Lower leg skin (tissue), 4 donors: Measurements from ENCODE around the gene HDAC7. TPM values are rescaled to one million over a fixed set of nuclear protein-coding genes. Genes with fewer than 3 reads are reported as not detected.

Experiments
- DNase-seq, 2 donors: peaks; one replicate each; pipeline ENCODE4 v3.0.0-alpha.2; 2019; ENCODE audit warnings: low spot score in 2 of 2
- H3K4me3 ChIP-seq: fragments of 200-600 bp; sonication (generic); 2 replicates; pipeline ENCODE4 v1.5.1; 2017; ENCODE audit warnings: mild to moderate bottlenecking, low read depth; ENCODE audit not compliant: poor library complexity, severe bottlenecking
- POLR2A ChIP-seq, 2 donors: fragments of 450-650 bp; IDR thresholded peaks; one replicate each; pipeline ENCODE4 v1.6.1; 2016 to 2017; ENCODE audit warnings: antibody characterized with exemption in 2 of 2, mild to moderate bottlenecking in 1 of 2, moderate library complexity in 1 of 2
- WGBS, 2 donors: methylation state at CpG; one replicate each; pipeline ENCODE4 v1.1.5; 2018; 5-methylcytosine and 5-hydroxymethylcytosine counted together
- intact Hi-C: fragments of 100-400 bp; cut with DNase I; formaldehyde crosslinking; loops from one replicate; pipeline ENCODE4 v1.15.0; 2023; ENCODE audit warnings: low total_unique reads
- total RNA-seq, 4 donors: library from RNA; depleted of rRNA; stranded (reverse); fragments of >200 nt; gene quantifications; one replicate each; pipeline ENCODE4 v1.1.0, GENCODE V29; 2016
- TF ChIP-seq, protein P1 (sequence below), 3 donors: fragments of 450-650 bp; IDR thresholded peaks; one replicate each; pipeline ENCODE4 v1.5.1; 2016; ENCODE audit warnings: antibody characterized with exemption in 3 of 3, mild to moderate bottlenecking in 3 of 3, moderate library complexity in 2 of 3

HDAC7 gene
- total RNA-seq, 4 donors from 2014 or later = 56.3 to 114 (median 63.5) TPM

DNA sequence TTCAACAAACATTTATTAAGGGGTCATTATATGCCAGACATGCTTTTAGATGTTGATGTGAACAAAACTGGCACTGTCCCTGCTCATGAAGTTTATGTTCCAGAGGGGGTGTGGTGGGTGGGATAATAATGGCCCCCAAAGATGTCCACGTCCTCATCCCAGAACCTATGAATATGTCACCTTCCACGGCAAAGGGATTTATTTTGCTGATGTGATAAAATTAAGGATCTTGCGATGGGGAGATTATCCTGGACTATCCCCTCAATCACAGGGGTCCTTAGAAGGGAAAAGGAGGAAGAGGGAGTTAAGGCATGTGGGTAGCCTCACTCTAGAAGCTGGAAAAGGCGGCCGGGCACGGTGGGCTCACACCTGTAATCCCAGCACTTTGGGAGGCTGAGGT, 48.4 kb downstream of the HDAC7 start:
- WGBS, 2 donors = 88 to 90% methylated on average over 6 of the region's 6 CpGs
- H3K4me3 ChIP-seq = no peak overlapping the region
- no peak for TF ChIP-seq POLR2A (IDR thresholded peaks at IDR 0.05)
- TF ChIP-seq, protein P1, sequence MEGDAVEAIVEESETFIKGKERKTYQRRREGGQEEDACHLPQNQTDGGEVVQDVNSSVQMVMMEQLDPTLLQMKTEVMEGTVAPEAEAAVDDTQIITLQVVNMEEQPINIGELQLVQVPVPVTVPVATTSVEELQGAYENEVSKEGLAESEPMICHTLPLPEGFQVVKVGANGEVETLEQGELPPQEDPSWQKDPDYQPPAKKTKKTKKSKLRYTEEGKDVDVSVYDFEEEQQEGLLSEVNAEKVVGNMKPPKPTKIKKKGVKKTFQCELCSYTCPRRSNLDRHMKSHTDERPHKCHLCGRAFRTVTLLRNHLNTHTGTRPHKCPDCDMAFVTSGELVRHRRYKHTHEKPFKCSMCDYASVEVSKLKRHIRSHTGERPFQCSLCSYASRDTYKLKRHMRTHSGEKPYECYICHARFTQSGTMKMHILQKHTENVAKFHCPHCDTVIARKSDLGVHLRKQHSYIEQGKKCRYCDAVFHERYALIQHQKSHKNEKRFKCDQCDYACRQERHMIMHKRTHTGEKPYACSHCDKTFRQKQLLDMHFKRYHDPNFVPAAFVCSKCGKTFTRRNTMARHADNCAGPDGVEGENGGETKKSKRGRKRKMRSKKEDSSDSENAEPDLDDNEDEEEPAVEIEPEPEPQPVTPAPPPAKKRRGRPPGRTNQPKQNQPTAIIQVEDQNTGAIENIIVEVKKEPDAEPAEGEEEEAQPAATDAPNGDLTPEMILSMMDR (IDR thresholded peaks at IDR 0.05) = no peak
- DNase-seq = no peak
- intact Hi-C loops = loop anchor here (2.0 kb wide), 1 partner anchor 25 kb away; no protein-coding TSS in a partner anchor

DNA sequence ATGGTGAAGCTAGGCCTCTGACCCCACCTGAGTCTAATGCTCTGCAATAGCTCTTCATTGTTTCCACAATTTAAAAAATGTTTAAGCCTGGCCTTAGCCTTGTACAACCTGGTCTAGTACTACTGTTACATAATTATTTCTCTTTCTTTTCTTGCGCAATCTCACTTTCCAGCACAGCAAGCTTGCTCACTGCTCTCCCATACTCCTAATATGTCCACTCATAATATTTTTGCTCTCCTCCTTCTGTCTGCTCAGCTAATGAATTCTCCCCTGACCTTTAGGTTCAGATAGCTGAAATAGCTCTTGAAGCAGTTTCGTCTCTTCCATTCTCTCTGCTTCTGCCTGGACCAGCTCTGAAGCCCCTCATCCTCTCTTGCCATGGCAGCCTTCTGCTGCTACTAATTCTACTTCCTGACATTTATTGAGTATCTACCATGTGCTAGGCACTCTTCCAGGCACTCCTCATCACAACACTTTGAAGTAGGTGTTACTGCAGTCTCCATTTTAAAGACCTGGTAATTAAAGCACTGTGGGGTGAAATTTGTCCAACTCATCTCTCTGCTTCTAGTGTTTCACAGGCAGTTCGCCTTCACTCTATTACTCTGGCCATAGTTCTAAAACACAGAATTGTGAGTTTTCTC, 49.5 kb downstream of the HDAC7 start:
- 75 to 88% methylated on average over 3 of the region's 3 CpGs for WGBS, 2 donors
- no peak for DNase-seq
- intact Hi-C loops = loop anchor here (2.0 kb wide), 1 partner anchor 23 kb away; no protein-coding TSS in a partner anchor
- H3K4me3 ChIP-seq = no peak overlapping the region
- TF ChIP-seq, protein P1 (IDR thresholded peaks at IDR 0.05) = no peak
- no peak for TF ChIP-seq POLR2A (IDR thresholded peaks at IDR 0.05)

DNA sequence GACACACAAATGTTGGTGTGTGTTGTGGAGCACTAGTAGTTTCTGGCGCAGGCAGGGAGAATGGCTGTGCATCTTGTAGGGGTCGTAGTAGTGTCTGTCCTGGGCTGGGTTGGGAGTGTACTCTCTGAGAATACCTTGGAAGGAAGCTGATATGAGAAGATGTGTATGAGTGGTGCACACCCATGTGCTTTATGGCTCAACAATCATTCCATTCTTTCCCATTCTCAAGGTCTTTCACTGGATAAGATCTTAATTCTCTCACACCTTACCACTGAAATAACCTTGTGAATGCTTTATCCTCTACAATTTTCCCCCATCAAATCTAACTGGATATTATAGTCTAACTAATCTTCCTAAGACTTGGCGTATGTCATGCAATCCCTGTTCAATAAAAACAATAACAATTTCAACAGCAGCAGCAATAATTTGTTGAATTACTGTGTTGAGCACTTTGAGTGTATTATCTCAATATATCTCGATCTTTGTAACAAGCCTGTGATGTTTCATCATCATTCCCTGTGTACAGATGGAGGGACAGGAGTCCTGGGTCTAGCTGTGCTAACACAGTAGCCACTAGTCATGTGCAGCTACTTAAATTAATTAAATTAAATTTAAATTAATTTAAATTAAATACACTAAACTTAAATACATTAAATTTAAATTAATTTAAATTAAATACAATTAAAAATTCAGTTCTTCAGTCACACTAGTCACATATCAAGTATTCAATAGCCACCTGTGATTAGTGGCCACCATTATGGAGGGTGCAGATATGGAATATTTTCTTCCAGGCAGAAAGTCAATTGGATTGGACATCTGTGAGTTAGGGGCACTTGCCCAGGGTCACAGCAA, 50.2 kb downstream of the HDAC7 start:
- DNase-seq = no peak
- 79 to 87% methylated on average over 4 of the region's 4 CpGs for WGBS, 2 donors
- intact Hi-C loops = loop anchor here (2.0 kb wide), 1 partner anchor 23 kb away; no protein-coding TSS in a partner anchor
- no peak for TF ChIP-seq POLR2A (IDR thresholded peaks at IDR 0.05)
- TF ChIP-seq, protein P1 (IDR thresholded peaks at IDR 0.05) = no peak
- H3K4me3 ChIP-seq = no peak overlapping the region

DNA sequence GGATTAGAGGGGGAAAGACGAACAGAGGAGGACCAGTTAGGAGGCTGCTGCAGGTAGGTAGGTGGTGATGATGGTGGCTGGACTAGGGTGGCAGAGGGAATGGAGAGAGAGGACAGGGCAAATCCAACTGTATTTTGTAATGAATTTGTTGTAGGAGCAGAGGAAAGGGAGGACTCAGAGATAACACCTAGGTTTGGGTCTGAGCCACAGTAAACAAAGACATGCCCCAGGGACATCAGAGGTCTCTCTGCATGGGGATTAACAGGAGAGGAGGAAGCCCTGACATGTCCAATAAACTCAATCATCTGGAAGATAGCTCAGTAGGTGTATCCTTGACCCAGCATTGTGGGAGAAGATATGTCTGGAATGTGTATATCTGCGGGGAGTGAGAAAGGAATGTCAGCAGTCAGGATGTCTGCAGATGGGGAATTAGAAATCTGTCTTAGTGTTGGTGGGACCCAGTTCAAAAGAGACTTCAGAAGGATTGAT, 51.3 kb downstream of the HDAC7 start:
- H3K4me3 ChIP-seq = no peak overlapping the region
- 50 to 51% methylated on average over 2 of the region's 2 CpGs for WGBS, 2 donors

DNA sequence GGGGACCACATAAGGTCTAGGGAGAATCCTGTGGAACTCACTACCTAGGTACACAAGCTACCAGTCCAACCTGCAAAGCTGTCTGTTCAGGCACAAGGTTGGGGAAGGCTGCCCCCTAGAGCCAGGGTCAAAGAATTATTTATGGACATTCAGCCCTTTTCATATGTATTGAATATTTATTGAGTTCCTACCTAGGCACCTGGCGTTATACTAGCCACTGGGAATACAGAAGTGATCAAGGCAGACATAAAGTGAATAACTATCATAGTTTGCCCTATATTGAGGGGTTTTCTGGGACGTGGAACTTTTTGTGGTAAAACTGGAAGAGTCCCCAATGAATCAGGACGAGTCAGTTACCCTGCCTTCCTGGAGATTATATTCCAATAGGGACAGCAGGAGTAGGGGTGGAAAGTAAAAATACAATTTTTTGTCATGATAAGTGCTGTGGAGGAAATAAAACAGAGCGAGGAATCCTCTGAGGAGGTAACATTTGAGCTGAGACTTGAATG, 52.4 kb downstream of the HDAC7 start:
- DNase-seq = no peak
- 49 to 56% methylated on average over 4 of the region's 4 CpGs for WGBS, 2 donors
- H3K4me3 ChIP-seq = no peak overlapping the region
- intact Hi-C loops = no loop called here
- TF ChIP-seq, protein P1 (IDR thresholded peaks at IDR 0.05) = no peak
- no peak for TF ChIP-seq POLR2A (IDR thresholded peaks at IDR 0.05)

More for the DNA sequence above, 51.3 kb downstream of the HDAC7 start:
- no peak for TF ChIP-seq POLR2A (IDR thresholded peaks at IDR 0.05)
- TF ChIP-seq, protein P1 (IDR thresholded peaks at IDR 0.05) = no peak
- DNase-seq = no peak
- intact Hi-C loops = no loop called here
